Measurements from ENCODE around the gene CAMKV. TPM values are rescaled to one million over a fixed set of nuclear protein-coding genes. Genes with fewer than 3 reads are reported as not detected.

The CAMKV gene
- total RNA-seq, 1 donor from 2014 or later: 0.45 TPM

DNA sequence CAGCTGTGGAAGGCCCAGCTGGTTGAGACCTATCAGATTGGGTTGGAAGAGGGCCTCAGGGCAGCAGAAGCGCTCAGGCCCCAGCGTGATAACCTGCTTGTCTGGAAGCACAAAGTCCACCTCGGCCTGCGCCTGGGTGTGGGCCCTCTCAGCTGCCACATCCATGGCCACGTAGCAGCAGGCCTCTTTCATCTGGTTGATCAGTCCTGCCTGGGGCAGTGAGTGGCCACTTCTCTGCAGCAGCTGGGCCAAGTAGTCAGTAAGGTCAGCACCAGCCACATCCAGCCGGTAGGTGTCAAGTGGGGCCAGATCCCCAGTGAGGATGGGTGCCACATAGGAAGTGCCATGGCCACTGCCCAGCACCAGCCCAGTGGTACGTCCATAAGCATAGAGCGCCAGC, 3.9 kb upstream of the CAMKV start:
- no peaks in the 10 kb centered on the region for H4K20me1 ChIP-seq (ENCODE audit: insufficient read depth, low read length)
- no peaks in the 10 kb centered on the region for H3K4me1 ChIP-seq (ENCODE audit: insufficient read depth, low read length)
- H3K9me3 Mint-ChIP-seq (ENCODE audit: unreplicated experiment): peaks cover 6% of the 10 kb centered on the region
- no peaks in the 10 kb centered on the region for H3K9me3 ChIP-seq (ENCODE audit: insufficient read depth, low read depth, low read length)
- peaks cover 9% of the 10 kb centered on the region for H3K27me3 ChIP-seq (ENCODE audit: insufficient read depth, low read length)
- H3K27ac ChIP-seq (ENCODE audit: low read depth, low read length): no peak overlapping the region
- H3K27me3 Mint-ChIP-seq (ENCODE audit: low read depth, unreplicated experiment): peaks cover 44% of the 10 kb centered on the region
- H3K9ac ChIP-seq (ENCODE audit: low read length): no peak overlapping the region
- H3K4me2 ChIP-seq (ENCODE audit: low read length): no peak overlapping the region
- no peak overlapping the region for H3K4me3 ChIP-seq (ENCODE audit: insufficient read depth, low read depth, low read length)
- H2AFZ ChIP-seq (ENCODE audit: low read depth, low read length): no peak overlapping the region
- no peak overlapping the region for H3K27ac Mint-ChIP-seq (ENCODE audit: unreplicated experiment)
- H3K4me1 Mint-ChIP-seq (ENCODE audit: low read depth, unreplicated experiment): no peaks in the 10 kb centered on the region
- FAIRE-seq (no peak), DNase-seq (ENCODE audit: low read depth) (no peak)
- no peaks in the 10 kb centered on the region for H3K79me2 ChIP-seq (ENCODE audit: insufficient read depth, low read length)
- no peak overlapping the region for H3K4me3 Mint-ChIP-seq (ENCODE audit: unreplicated experiment)
- peaks cover 3% of the 10 kb centered on the region for H3K36me3 Mint-ChIP-seq (ENCODE audit: low read depth, unreplicated experiment)
- no peak for TF ChIP-seq EZH2 (IDR thresholded peaks at IDR 0.05; ENCODE audit: insufficient read depth, low read length)
- TF ChIP-seq, protein P1, sequence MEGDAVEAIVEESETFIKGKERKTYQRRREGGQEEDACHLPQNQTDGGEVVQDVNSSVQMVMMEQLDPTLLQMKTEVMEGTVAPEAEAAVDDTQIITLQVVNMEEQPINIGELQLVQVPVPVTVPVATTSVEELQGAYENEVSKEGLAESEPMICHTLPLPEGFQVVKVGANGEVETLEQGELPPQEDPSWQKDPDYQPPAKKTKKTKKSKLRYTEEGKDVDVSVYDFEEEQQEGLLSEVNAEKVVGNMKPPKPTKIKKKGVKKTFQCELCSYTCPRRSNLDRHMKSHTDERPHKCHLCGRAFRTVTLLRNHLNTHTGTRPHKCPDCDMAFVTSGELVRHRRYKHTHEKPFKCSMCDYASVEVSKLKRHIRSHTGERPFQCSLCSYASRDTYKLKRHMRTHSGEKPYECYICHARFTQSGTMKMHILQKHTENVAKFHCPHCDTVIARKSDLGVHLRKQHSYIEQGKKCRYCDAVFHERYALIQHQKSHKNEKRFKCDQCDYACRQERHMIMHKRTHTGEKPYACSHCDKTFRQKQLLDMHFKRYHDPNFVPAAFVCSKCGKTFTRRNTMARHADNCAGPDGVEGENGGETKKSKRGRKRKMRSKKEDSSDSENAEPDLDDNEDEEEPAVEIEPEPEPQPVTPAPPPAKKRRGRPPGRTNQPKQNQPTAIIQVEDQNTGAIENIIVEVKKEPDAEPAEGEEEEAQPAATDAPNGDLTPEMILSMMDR (IDR thresholded peaks at IDR 0.05; ENCODE audit: insufficient read depth, low read depth, low read length): no peak
- no peaks in the 10 kb centered on the region for H3K36me3 ChIP-seq (ENCODE audit: insufficient read depth, low read length)

DNA sequence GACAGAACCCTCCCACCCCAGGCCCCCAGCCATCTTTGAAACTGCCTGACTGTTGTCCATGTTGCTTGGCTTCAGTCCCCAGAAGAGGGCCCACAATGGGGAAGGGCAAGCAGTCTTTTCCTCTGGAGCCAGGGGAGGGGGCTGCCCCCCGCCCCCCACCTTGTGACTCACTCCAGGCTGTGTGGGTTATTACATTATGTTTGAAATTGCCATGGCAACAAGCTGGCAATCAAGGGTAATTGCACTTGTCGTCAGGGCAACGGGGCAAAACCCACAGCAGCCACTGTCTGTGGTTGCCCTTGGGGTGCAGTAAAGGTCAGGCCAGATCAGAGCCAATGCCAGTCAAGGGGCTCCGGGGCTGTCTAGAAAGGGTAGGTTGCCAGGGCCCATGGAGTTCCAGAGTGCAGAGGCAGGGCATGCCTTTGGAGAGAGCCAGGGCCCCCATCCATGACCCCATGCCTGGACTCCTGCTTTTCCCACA, 3.1 kb upstream of the CAMKV start:
- Histone ChIP-seq H3K4me1 (ENCODE audit: insufficient read depth, low read length) (no peaks in the 10 kb centered on the region), H3K4me3 (ENCODE audit: insufficient read depth, low read depth, low read length) (no peak overlapping the region), H3K9ac (ENCODE audit: low read length) (no peak overlapping the region), H2AFZ (ENCODE audit: low read depth, low read length) (no peak overlapping the region), H3K27ac (ENCODE audit: low read depth, low read length) (no peak overlapping the region), H3K79me2 (ENCODE audit: insufficient read depth, low read length) (no peaks in the 10 kb centered on the region), H3K4me2 (ENCODE audit: low read length) (no peak overlapping the region), H4K20me1 (ENCODE audit: insufficient read depth, low read length) (no peaks in the 10 kb centered on the region), H3K9me3 (ENCODE audit: insufficient read depth, low read depth, low read length) (no peaks in the 10 kb centered on the region), H3K36me3 (ENCODE audit: insufficient read depth, low read length) (no peaks in the 10 kb centered on the region), H3K27me3 (ENCODE audit: insufficient read depth, low read length) (peaks cover 17% of the 10 kb centered on the region)
- H3K27ac Mint-ChIP-seq (ENCODE audit: unreplicated experiment): no peak overlapping the region
- FAIRE-seq (no peak), DNase-seq (ENCODE audit: low read depth) (no peak)
- peaks cover 3% of the 10 kb centered on the region for H3K36me3 Mint-ChIP-seq (ENCODE audit: low read depth, unreplicated experiment)
- H3K27me3 Mint-ChIP-seq (ENCODE audit: low read depth, unreplicated experiment): peaks cover 51% of the 10 kb centered on the region
- TF ChIP-seq, protein P1 (IDR thresholded peaks at IDR 0.05; ENCODE audit: insufficient read depth, low read depth, low read length): no peak
- no peak for TF ChIP-seq EZH2 (IDR thresholded peaks at IDR 0.05; ENCODE audit: insufficient read depth, low read length)
- no peak overlapping the region for H3K4me3 Mint-ChIP-seq (ENCODE audit: unreplicated experiment)
- no peaks in the 10 kb centered on the region for H3K4me1 Mint-ChIP-seq (ENCODE audit: low read depth, unreplicated experiment)
- peaks cover 6% of the 10 kb centered on the region for H3K9me3 Mint-ChIP-seq (ENCODE audit: unreplicated experiment)

DNA sequence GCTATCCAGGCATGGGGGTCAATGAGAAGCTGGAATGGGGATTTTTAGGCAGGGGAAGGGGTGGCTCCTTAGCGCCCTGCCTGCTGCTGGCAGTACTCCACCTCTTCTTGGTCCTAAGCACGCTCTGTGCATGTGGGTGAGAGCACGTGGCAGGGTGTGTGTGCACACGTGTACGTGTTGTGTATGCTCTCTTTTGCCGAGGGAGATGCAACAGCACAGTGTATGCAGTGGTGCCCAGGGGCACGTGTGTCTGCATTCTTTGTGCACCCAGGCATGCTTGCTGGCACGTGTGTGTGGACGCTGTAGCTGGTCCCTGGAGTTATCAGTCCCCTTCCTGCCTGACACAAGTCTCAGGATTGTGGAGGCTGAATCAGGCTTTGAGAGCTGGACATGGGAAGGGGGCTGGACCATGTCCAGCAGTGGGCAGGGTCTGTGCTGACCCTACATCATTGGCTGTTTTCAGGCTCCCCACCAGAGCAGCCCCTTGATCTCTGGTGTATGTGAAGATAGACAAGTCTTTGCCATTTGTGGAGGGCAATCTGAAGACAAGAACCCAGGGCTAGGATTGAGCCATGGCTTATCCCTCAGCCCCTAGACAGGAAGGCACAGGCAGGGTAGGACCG, 1.9 kb upstream of the CAMKV start:
- H3K9ac ChIP-seq (ENCODE audit: low read length): no peak overlapping the region
- H3K9me3 ChIP-seq (ENCODE audit: insufficient read depth, low read depth, low read length): no peaks in the 10 kb centered on the region
- DNase-seq (ENCODE audit: low read depth) (no peak), FAIRE-seq (no peak)
- peaks cover 6% of the 10 kb centered on the region for H3K9me3 Mint-ChIP-seq (ENCODE audit: unreplicated experiment)
- H3K4me1 Mint-ChIP-seq (ENCODE audit: low read depth, unreplicated experiment): no peaks in the 10 kb centered on the region
- no peak overlapping the region for H3K27ac Mint-ChIP-seq (ENCODE audit: unreplicated experiment)
- H3K27me3 ChIP-seq (ENCODE audit: insufficient read depth, low read length): peaks cover 20% of the 10 kb centered on the region
- H3K79me2 ChIP-seq (ENCODE audit: insufficient read depth, low read length): no peaks in the 10 kb centered on the region
- H3K36me3 ChIP-seq (ENCODE audit: insufficient read depth, low read length): no peaks in the 10 kb centered on the region
- no peaks in the 10 kb centered on the region for H3K4me1 ChIP-seq (ENCODE audit: insufficient read depth, low read length)
- no peaks in the 10 kb centered on the region for H4K20me1 ChIP-seq (ENCODE audit: insufficient read depth, low read length)
- no peak overlapping the region for H3K4me2 ChIP-seq (ENCODE audit: low read length)
- peaks cover 57% of the 10 kb centered on the region for H3K27me3 Mint-ChIP-seq (ENCODE audit: low read depth, unreplicated experiment)
- no peak for TF ChIP-seq EZH2 (IDR thresholded peaks at IDR 0.05; ENCODE audit: insufficient read depth, low read length)
- no peak overlapping the region for H3K27ac ChIP-seq (ENCODE audit: low read depth, low read length)
- no peak overlapping the region for H3K4me3 Mint-ChIP-seq (ENCODE audit: unreplicated experiment)
- H3K4me3 ChIP-seq (ENCODE audit: insufficient read depth, low read depth, low read length): no peak overlapping the region
- peaks cover 3% of the 10 kb centered on the region for H3K36me3 Mint-ChIP-seq (ENCODE audit: low read depth, unreplicated experiment)
- no peak overlapping the region for H2AFZ ChIP-seq (ENCODE audit: low read depth, low read length)

Data from astrocyte (in vitro differentiated cells and primary cell).